Ishikawa (cell line): ENCODE data around the gene RPL38.

Experiments used
- CEBPB ChIP-seq: IDR thresholded peaks from 2 replicates; pipeline ENCODE4 v1.6.1; 2012
- CREB1 ChIP-seq: IDR thresholded peaks from 2 replicates; pipeline ENCODE4 v1.6.1; 2012; ENCODE audit warnings: low read depth
- EGR1 ChIP-seq: IDR thresholded peaks from 2 replicates; pipeline ENCODE4 v1.6.1; 2012
- EP300 ChIP-seq: IDR thresholded peaks from 2 replicates; pipeline ENCODE4 v1.6.1; 2012; ENCODE audit warnings: borderline replicate concordance
- FOXM1 ChIP-seq: IDR thresholded peaks from 2 replicates; pipeline ENCODE4 v1.6.1; 2012; ENCODE audit warnings: low read depth, borderline replicate concordance
- NFIC ChIP-seq: IDR thresholded peaks from 2 replicates; pipeline ENCODE4 v1.6.1; 2012
- RAD21 ChIP-seq: IDR thresholded peaks from 2 replicates; pipeline ENCODE4 v1.6.1; 2012; ENCODE audit warnings: low read depth
- TAF1 ChIP-seq: IDR thresholded peaks from 2 replicates; pipeline ENCODE4 v1.6.1; 2012; ENCODE audit warnings: low read depth, mild to moderate bottlenecking
- TCF12 ChIP-seq: IDR thresholded peaks from 2 replicates; pipeline ENCODE4 v1.6.1; 2012; ENCODE audit warnings: low read depth
- TEAD4 ChIP-seq: IDR thresholded peaks from 2 replicates; pipeline ENCODE4 v1.6.1; 2012
- YY1 ChIP-seq: IDR thresholded peaks from 2 replicates; pipeline ENCODE4 v1.6.1; 2012; ENCODE audit warnings: low read depth
- ZBTB7A ChIP-seq: IDR thresholded peaks from 2 replicates; pipeline ENCODE4 v1.6.1; 2012; ENCODE audit warnings: low read depth
- TF ChIP-seq, protein P1 (sequence below): IDR thresholded peaks from 2 replicates; pipeline ENCODE4 v1.6.1; 2012
- TF ChIP-seq, protein P2 (sequence below): IDR thresholded peaks from 2 replicates; pipeline ENCODE4 v1.6.1; 2012; ENCODE audit warnings: low read depth, mild to moderate bottlenecking
- TF ChIP-seq, protein P3 (sequence below): IDR thresholded peaks from 2 replicates; pipeline ENCODE4 v1.6.1; 2012

The RPL38 gene

DNA sequence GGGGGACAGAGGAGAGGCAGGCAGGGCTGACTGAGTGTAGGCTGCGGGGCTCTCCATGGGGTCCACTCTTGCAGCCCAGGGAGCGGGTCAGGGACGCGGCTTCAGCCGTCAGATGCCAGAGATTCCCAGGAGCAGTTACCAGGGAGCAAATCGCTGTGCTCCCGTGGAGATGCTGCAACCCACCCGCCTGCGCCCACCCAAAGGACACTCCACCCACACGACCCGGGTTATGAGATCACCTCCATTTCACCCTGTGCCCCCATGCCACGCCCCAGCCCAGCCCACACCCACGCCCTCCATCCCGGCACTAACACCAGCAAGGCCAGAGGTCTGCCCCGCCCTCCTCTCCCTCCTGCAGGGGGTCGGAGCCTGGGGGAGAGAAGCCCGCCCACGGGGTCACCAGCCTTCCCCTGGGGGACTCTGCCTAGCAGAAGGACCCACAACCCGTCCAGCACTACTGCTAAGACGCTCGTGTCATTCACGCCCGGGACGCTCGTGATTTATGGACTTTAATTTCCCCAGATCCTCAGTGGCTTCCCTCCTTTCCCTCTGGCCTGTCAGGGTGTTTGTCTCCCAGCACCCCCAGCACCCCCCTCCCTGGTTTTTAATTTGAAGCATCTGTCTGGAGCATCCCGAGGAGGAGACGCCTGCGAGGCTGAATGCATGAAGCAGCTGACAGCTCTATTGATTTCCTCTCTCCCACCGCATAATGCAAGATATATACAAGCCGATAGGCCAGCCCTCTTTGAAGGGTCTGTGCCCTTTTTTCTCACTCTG, 6.7 kb upstream of the RPL38 start:
- TF ChIP-seq NFIC (no peak), TEAD4 (no peak), RAD21 (no peak), TCF12 (no peak), CEBPB (no peak), CREB1 (no peak)
- TF ChIP-seq, protein P1, sequence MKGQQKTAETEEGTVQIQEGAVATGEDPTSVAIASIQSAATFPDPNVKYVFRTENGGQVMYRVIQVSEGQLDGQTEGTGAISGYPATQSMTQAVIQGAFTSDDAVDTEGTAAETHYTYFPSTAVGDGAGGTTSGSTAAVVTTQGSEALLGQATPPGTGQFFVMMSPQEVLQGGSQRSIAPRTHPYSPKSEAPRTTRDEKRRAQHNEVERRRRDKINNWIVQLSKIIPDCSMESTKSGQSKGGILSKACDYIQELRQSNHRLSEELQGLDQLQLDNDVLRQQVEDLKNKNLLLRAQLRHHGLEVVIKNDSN = no peak
- TF ChIP-seq, protein P2, sequence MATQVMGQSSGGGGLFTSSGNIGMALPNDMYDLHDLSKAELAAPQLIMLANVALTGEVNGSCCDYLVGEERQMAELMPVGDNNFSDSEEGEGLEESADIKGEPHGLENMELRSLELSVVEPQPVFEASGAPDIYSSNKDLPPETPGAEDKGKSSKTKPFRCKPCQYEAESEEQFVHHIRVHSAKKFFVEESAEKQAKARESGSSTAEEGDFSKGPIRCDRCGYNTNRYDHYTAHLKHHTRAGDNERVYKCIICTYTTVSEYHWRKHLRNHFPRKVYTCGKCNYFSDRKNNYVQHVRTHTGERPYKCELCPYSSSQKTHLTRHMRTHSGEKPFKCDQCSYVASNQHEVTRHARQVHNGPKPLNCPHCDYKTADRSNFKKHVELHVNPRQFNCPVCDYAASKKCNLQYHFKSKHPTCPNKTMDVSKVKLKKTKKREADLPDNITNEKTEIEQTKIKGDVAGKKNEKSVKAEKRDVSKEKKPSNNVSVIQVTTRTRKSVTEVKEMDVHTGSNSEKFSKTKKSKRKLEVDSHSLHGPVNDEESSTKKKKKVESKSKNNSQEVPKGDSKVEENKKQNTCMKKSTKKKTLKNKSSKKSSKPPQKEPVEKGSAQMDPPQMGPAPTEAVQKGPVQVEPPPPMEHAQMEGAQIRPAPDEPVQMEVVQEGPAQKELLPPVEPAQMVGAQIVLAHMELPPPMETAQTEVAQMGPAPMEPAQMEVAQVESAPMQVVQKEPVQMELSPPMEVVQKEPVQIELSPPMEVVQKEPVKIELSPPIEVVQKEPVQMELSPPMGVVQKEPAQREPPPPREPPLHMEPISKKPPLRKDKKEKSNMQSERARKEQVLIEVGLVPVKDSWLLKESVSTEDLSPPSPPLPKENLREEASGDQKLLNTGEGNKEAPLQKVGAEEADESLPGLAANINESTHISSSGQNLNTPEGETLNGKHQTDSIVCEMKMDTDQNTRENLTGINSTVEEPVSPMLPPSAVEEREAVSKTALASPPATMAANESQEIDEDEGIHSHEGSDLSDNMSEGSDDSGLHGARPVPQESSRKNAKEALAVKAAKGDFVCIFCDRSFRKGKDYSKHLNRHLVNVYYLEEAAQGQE = no peak

DNA sequence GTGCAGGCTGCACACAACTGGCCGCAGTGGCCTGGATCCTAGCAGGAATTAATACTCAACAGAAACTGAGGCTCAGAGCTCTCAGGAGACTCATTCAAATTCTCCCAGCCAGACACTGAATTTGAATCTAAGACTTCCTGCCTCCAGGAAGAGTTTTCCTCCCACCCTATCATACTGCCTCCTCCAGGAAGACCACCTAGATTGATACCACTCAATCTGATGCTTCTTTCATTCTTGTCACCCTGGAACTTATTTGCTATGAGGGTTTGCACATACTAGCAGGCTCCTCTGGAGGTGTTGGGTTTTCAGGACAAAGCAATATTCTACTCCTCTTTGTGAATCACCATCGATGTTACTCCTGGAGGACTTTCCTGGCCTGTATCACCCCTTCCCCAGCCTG, 5.7 kb upstream of the RPL38 start:
- TF ChIP-seq ZBTB7A (no peak), TAF1 (no peak), RAD21 (no peak), TCF12 (no peak), CREB1 (no peak), NFIC (no peak), EGR1 (no peak), FOXM1 (no peak), TEAD4 (no peak), CEBPB (no peak), EP300 (no peak), YY1 (no peak)
- TF ChIP-seq, protein P1 = no peak
- TF ChIP-seq, protein P3, sequence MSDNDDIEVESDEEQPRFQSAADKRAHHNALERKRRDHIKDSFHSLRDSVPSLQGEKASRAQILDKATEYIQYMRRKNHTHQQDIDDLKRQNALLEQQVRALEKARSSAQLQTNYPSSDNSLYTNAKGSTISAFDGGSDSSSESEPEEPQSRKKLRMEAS = no peak
- TF ChIP-seq, protein P2 = no peak

DNA sequence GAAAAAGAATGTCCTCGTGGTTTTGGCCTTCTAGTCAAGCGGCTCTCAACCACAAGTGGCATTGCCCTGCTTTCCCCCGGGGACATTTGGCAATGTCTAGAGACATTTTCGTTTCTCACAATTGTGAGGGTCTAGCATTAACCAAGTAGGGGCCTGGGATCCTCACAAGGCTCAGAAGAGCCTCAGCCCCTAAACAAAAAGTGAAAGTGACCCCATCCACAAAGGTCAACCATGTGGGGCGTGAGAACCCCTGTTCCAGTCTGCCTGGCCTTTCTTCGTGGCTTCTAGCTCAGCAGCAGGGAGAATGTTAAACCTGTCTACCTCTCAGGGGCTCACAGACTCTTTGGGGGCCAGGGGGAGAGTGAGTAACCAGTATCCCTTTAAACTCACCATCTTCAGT, 4.8 kb upstream of the RPL38 start:
- TF ChIP-seq TAF1 (no peak), CEBPB (no peak), RAD21 (no peak), FOXM1 (no peak), CREB1 (no peak), EP300 (no peak), EGR1 (no peak), YY1 (no peak), ZBTB7A (no peak), NFIC (no peak), TCF12 (no peak), TEAD4 (no peak)
- TF ChIP-seq, protein P2 = no peak
- TF ChIP-seq, protein P1 = no peak
- TF ChIP-seq, protein P3 = no peak
